Activated naive CD4-positive, alpha-beta T cell treated with anti-CD3 and anti-CD28 coated beads, Interleukin-2, amount 10 ng/mL, durations not matched to agents 7 days and 5 days (primary cell): Measurements from ENCODE around the gene CYP20A1.
"Not testable (repeated sequence)": the region's sequence is repeated elsewhere in the genome, so short reads cannot be mapped to it uniquely, and the experiment has no call there.

Experiments
- CTCF ChIA-PET: fragments of 350-600 bp; sonication (Branson Sonifier 250); formaldehyde crosslinking; loops from one replicate; lab custom pipeline; 2021; ENCODE audit warnings: antibody characterized with exemption; lab: Charles Lee
- DNase-seq: peaks from one replicate; pipeline ENCODE4 v3.0.0-alpha.2; 2020
- H3K27ac Mint-ChIP-seq: one replicate; pipeline ENCODE4 v1.8.0; 2021; ENCODE audit warnings: mild to moderate bottlenecking, moderate library complexity, mixed read lengths
- H3K27me3 Mint-ChIP-seq: one replicate; pipeline ENCODE4 v1.8.0; 2021; ENCODE audit warnings: mild to moderate bottlenecking, mixed read lengths
- H3K36me3 Mint-ChIP-seq: one replicate; pipeline ENCODE4 v1.8.0; 2021; ENCODE audit warnings: mixed read lengths
- H3K4me1 Mint-ChIP-seq: one replicate; pipeline ENCODE4 v1.8.0; 2021; ENCODE audit warnings: mixed read lengths
- H3K4me3 Mint-ChIP-seq: one replicate; pipeline ENCODE4 v1.8.0; 2021; ENCODE audit warnings: mild to moderate bottlenecking, moderate library complexity, mixed read lengths
- H3K9me3 Mint-ChIP-seq: one replicate; pipeline ENCODE4 v1.8.0; 2021; ENCODE audit warnings: mixed read lengths

The CYP20A1 gene, protein sequence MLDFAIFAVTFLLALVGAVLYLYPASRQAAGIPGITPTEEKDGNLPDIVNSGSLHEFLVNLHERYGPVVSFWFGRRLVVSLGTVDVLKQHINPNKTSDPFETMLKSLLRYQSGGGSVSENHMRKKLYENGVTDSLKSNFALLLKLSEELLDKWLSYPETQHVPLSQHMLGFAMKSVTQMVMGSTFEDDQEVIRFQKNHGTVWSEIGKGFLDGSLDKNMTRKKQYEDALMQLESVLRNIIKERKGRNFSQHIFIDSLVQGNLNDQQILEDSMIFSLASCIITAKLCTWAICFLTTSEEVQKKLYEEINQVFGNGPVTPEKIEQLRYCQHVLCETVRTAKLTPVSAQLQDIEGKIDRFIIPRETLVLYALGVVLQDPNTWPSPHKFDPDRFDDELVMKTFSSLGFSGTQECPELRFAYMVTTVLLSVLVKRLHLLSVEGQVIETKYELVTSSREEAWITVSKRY

DNA sequence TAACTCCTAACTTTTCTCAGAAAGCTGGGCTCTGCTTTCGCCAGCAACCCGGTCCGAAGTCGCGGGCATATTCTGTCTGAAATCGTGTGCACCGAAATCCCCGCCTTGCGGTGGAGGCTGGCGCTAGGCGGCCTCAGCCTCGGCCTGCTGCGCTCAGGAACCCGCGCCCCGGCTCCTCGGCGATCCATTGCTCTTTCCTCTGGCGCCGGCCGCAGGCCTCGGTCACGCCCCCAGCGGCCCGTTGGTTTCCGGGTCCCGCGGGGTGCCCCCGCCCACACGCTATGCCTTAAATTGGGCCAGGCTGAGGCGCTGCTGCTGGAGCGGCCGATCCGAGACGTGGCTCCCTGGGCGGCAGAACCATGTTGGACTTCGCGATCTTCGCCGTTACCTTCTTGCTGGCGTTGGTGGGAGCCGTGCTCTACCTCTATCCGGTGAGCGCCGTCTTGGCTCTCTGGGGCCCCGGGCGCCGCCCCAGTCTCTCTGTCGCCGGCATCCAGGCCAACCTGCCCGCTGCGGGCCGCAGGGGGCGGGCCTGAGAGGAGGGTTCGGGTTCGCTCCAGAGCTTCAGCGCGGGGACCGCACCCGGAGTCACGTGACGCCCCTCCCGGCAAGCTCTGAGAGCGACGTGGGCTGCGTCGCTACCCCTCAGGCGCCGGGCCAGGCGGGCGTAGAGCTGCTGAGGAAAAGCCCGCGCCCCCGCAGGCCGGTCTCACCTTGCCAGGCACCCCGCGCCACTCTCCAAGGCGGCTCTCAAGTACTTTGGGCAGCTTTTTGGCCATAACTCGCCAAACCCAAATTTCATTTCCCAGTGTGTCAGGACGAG is at the start of gene CYP20A1:
Gene CYP20A1, plus strand, starts transcription at position 315 of the 823 bp plus-strand sequence. Its CDS starts 45 bp downstream, at position 360.
- peak; percentile 97 for DNase-seq
- peaks cover 37% of the 10 kb centered on the region for H3K4me1 Mint-ChIP-seq
- peak within 1 kb of the TSS; percentile 91 for H3K4me3 Mint-ChIP-seq
- peak within 1 kb of the TSS; percentile 100 for H3K27ac Mint-ChIP-seq
- CTCF ChIA-PET: interaction anchor here (1.0 to 2.4 kb wide), 4 partner anchors 11 to 577 kb away, joined by 3 to 12 read pairs (median 3); no protein-coding TSS in a partner anchor
- peaks cover 26% of the 10 kb centered on the region for H3K36me3 Mint-ChIP-seq
- H3K27me3 Mint-ChIP-seq: peaks cover 4% of the 10 kb centered on the region
- H3K9me3 Mint-ChIP-seq: no peaks in the 10 kb centered on the region

GRCh38 chr2:203190547-203190946 is 48.3 kb upstream of the CYP20A1 start:
- H3K27ac Mint-ChIP-seq, H3K4me1 Mint-ChIP-seq, H3K9me3 Mint-ChIP-seq, H3K27me3 Mint-ChIP-seq, H3K4me3 Mint-ChIP-seq, CTCF ChIA-PET, DNase-seq: not testable (repeated sequence)
- peaks cover 12% of the 10 kb centered on the region for H3K36me3 Mint-ChIP-seq

- H3K4me1 Mint-ChIP-seq, H3K9me3 Mint-ChIP-seq, H3K27me3 Mint-ChIP-seq, H3K27ac Mint-ChIP-seq, H3K4me3 Mint-ChIP-seq, DNase-seq, CTCF ChIA-PET: not testable (repeated sequence)
- peaks cover 12% of the 10 kb centered on the region for H3K36me3 Mint-ChIP-seq
Observed at GRCh38 chr2:203191026-203191425, 47.8 kb upstream of the CYP20A1 start.

- peaks cover 12% of the 10 kb centered on the region for H3K36me3 Mint-ChIP-seq
- H3K27me3 Mint-ChIP-seq: no peaks in the 10 kb centered on the region
- no peak for DNase-seq
- H3K4me1 Mint-ChIP-seq: no peaks in the 10 kb centered on the region
- no peak overlapping the region for H3K4me3 Mint-ChIP-seq
- CTCF ChIA-PET: no interaction called here
- no peak overlapping the region for H3K27ac Mint-ChIP-seq
- H3K9me3 Mint-ChIP-seq: no peaks in the 10 kb centered on the region
Observed at GRCh38 chr2:203191961-203192360, 46.9 kb upstream of the CYP20A1 start.

- H3K36me3 Mint-ChIP-seq: peaks cover 5% of the 10 kb centered on the region
- CTCF ChIA-PET: no interaction called here
- H3K27me3 Mint-ChIP-seq: no peaks in the 10 kb centered on the region
- no peaks in the 10 kb centered on the region for H3K9me3 Mint-ChIP-seq
- H3K4me1 Mint-ChIP-seq: no peaks in the 10 kb centered on the region
- DNase-seq: no peak
- H3K4me3 Mint-ChIP-seq: no peak overlapping the region
- H3K27ac Mint-ChIP-seq: no peak overlapping the region
Observed at GRCh38 chr2:203195331-203196036, 43.3 kb upstream of the CYP20A1 start.

GRCh38 chr2:203200866-203201265 is 38.0 kb upstream of the CYP20A1 start:
- H3K27me3 Mint-ChIP-seq: no peaks in the 10 kb centered on the region
- no peak overlapping the region for H3K27ac Mint-ChIP-seq
- CTCF ChIA-PET: interaction anchor here (1.3 kb wide), 1 partner anchor 10 kb away, joined by 3 read pairs; no protein-coding TSS in a partner anchor
- no peaks in the 10 kb centered on the region for H3K4me1 Mint-ChIP-seq
- no peak overlapping the region for H3K4me3 Mint-ChIP-seq
- DNase-seq: no peak
- no peaks in the 10 kb centered on the region for H3K9me3 Mint-ChIP-seq
- H3K36me3 Mint-ChIP-seq: no peaks in the 10 kb centered on the region

- H3K27me3 Mint-ChIP-seq: no peaks in the 10 kb centered on the region
- CTCF ChIA-PET: interaction anchor here (1.3 kb wide), 1 partner anchor 10 kb away, joined by 3 read pairs; no protein-coding TSS in a partner anchor
- H3K4me1 Mint-ChIP-seq: no peaks in the 10 kb centered on the region
- DNase-seq: no peak
- no peak overlapping the region for H3K27ac Mint-ChIP-seq
- no peaks in the 10 kb centered on the region for H3K36me3 Mint-ChIP-seq
- H3K4me3 Mint-ChIP-seq: no peak overlapping the region
- H3K9me3 Mint-ChIP-seq: no peaks in the 10 kb centered on the region
Observed at GRCh38 chr2:203201426-203201825, 37.4 kb upstream of the CYP20A1 start.

DNA sequence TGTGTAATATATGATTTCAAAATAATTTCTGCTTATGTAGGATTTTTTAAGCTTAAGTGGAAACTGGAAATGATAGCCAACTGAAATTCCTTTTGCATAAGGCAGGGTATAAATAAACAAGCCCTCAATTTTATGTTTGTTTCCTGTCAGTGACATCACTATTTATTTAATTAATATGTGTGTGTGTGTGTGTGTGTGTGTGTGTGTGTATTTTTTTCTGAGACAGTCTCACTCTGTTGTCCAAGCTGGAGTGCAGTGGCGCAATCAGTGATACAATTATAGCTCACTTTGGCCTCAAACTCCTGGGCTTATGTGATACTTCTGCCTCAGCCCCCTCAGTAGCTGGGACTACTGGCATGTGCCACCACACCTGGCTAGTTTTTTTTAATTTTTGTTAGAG is 29.3 kb upstream of the CYP20A1 start:
- CTCF ChIA-PET: interaction anchor here (0.7 kb wide), 1 partner anchor 191 kb away, joined by 3 read pairs; no protein-coding TSS in a partner anchor
- H3K27ac Mint-ChIP-seq: no peak overlapping the region

GRCh38 chr2:203225423-203226039 is 13.3 kb upstream of the CYP20A1 start:
- H3K27ac Mint-ChIP-seq: no peak overlapping the region
- CTCF ChIA-PET: interaction anchor here (0.6 to 3.4 kb wide), 8 partner anchors 10 to 590 kb away, joined by 3 to 17 read pairs (median 6); partner anchors contain the start of gene CYP20A1
- no peaks in the 10 kb centered on the region for H3K9me3 Mint-ChIP-seq
- H3K27me3 Mint-ChIP-seq: no peaks in the 10 kb centered on the region
- H3K36me3 Mint-ChIP-seq: no peaks in the 10 kb centered on the region
- no peak overlapping the region for H3K4me3 Mint-ChIP-seq
- no peaks in the 10 kb centered on the region for H3K4me1 Mint-ChIP-seq
- DNase-seq: peak; percentile 52

More for the DNA sequence above, 29.3 kb upstream of the CYP20A1 start:
- Mint-ChIP-seq H3K9me3 (no peaks in the 10 kb centered on the region), H3K4me1 (peaks cover 11% of the 10 kb centered on the region), H3K4me3 (no peak overlapping the region), H3K27me3 (no peaks in the 10 kb centered on the region), H3K36me3 (no peaks in the 10 kb centered on the region)
- no peak for DNase-seq

DNA sequence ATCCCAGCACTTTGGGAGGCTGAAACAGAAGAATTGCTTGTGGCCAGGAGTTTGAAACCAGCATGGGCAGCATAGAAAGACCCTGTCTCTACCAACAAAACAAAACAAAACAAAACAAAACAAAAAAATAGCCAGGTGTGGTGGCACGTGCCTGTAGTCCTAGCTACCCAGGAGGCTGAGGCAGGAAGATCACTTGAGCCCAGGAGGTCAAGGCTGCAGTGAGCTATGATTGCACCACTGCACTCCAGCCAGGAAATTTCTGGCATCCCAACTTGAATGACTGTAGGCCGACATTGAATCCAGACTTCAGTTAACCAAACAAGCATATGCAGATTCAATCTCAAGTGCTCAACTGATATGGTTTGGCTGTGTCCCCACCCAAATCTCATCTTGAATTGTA is 9.1 kb upstream of the CYP20A1 start:
- CTCF ChIA-PET, H3K4me3 Mint-ChIP-seq, H3K36me3 Mint-ChIP-seq, H3K27ac Mint-ChIP-seq, H3K27me3 Mint-ChIP-seq, H3K4me1 Mint-ChIP-seq, H3K9me3 Mint-ChIP-seq, DNase-seq: not testable (repeated sequence)

- Mint-ChIP-seq H3K27me3 (peaks cover 4% of the 10 kb centered on the region), H3K4me3 (peak overlapping the region; percentile 91), H3K4me1 (peaks cover 33% of the 10 kb centered on the region), H3K9me3 (no peaks in the 10 kb centered on the region), H3K36me3 (peaks cover 17% of the 10 kb centered on the region), H3K27ac (peak overlapping the region; percentile 100)
- CTCF ChIA-PET: interaction anchor here (2.4 kb wide), 1 partner anchor 12 kb away, joined by 12 read pairs; no protein-coding TSS in a partner anchor
- no peak for DNase-seq
Observed at GRCh38 chr2:203237346-203238238, 1.2 kb upstream of the CYP20A1 start.

DNA sequence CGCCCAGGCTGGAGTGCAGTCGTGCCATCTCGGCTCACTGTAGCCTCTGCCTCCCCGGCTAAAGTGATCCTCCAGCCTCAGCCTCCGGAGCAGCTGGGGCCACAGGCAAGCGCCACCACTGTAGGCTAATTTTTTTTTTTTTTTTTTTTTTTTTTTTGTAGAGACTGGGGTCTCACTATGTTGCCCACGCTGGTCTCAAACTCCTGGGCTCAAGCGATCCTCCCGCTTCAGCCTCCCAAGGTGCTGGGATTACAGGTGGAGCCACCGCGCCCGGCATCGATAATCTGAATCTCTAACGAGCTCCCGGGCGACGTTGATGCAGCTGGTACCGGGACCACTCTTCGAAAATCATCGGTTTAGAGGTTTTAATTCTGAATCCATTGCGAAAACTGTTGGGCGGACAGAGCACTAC is 520 bp upstream of the CYP20A1 start:
- Mint-ChIP-seq H3K27ac (peak overlapping the region; percentile 100), H3K4me3 (peak overlapping the region; percentile 91), H3K4me1 (peaks cover 37% of the 10 kb centered on the region), H3K9me3 (no peaks in the 10 kb centered on the region), H3K36me3 (peaks cover 23% of the 10 kb centered on the region), H3K27me3 (peaks cover 4% of the 10 kb centered on the region)
- CTCF ChIA-PET: interaction anchor here (1.2 to 2.4 kb wide), 2 partner anchors 10 to 13 kb away, joined by 3 to 12 read pairs; no protein-coding TSS in a partner anchor
- no peak for DNase-seq
